Renal cortical epithelial cell (primary cell): Measurements from ENCODE around the gene INO80B. TPM values are rescaled to one million over a fixed set of nuclear protein-coding genes. Genes with fewer than 3 reads are reported as not detected.
A peak's percentile ranks its signal among the peaks of the same experiment; 100 is the strongest.

Experiments
- DNase-seq: peaks from one replicate; pipeline ENCODE4 v3.0.0-alpha.2; 2011; ENCODE audit warnings: low read depth
- total RNA-seq: library from RNA; depleted of rRNA; stranded (reverse); fragments of >200 nt; gene quantifications from 2 replicates; pipeline ENCODE4 v1.2.3, GENCODE V29; 2014

The INO80B gene
- total RNA-seq, 1 donor from 2014 or later = 27.2 TPM

GRCh38 chr2:74502147-74502719 lies 47.3 kb downstream of the INO80B start:
- no peak for DNase-seq

GRCh38 chr2:74502720-74503505 lies 48.0 kb downstream of the INO80B start:
- peak; percentile 62 for DNase-seq

- DNase-seq = no peak
Observed at GRCh38 chr2:74503506-74504475, 48.9 kb downstream of the INO80B start.

GRCh38 chr2:74504591-74504990 lies 49.7 kb downstream of the INO80B start:
- no peak for DNase-seq

GRCh38 chr2:74505448-74506246 lies 50.8 kb downstream of the INO80B start:
- no peak for DNase-seq

GRCh38 chr2:74507145-74507925 lies 52.4 kb downstream of the INO80B start, which contains the start of gene PCGF1:
PCGF1 (minus strand) TSS chr2:74507695; CDS start chr2:74507668, 27 bp downstream.
- peak; percentile 96 for DNase-seq

Other genes starting within 250 kb of the INO80B start
- gene SLC4A5, start 111.7 kb upstream of the INO80B start, total RNA-seq = 0.89 and 1.2 TPM in 2 replicates
- gene DCTN1, start 74.8 kb upstream of the INO80B start, total RNA-seq = 87.2 and 196 TPM in 2 replicates
- 1.4 and 3.9 TPM in 2 replicates for gene C2orf81, start 33.5 kb upstream of the INO80B start, total RNA-seq
- gene WDR54, start 33.4 kb upstream of the INO80B start, total RNA-seq = 39.5 and 56.6 TPM in 2 replicates
- gene RTKN, start 13.2 kb upstream of the INO80B start, total RNA-seq = 60.8 TPM in 2 replicates
- gene WBP1, start 3.4 kb downstream of the INO80B start, total RNA-seq = 40.8 and 57.3 TPM in 2 replicates
- 56.3 and 67.7 TPM in 2 replicates for gene MOGS, start 10.3 kb downstream of the INO80B start, total RNA-seq
- 15.2 and 24.0 TPM in 2 replicates for gene MRPL53, start 17.6 kb downstream of the INO80B start, total RNA-seq
- 9.7 and 12.8 TPM in 2 replicates for gene CCDC142, start 27.9 kb downstream of the INO80B start, total RNA-seq
- 16.0 and 18.8 TPM in 2 replicates for gene TTC31, start 28.0 kb downstream of the INO80B start, total RNA-seq
- gene LBX2, start 44.5 kb downstream of the INO80B start, total RNA-seq = 0.99 and 1.0 TPM in 2 replicates
- gene PCGF1, start 52.6 kb downstream of the INO80B start, total RNA-seq = 19.1 and 20.7 TPM in 2 replicates
- gene TLX2, start 59.4 kb downstream of the INO80B start, total RNA-seq = 0.05 TPM in 1 of 2 replicates, not detected in the other
- 0.05 TPM in 1 of 2 replicates, not detected in the other for gene DQX1, start 71.1 kb downstream of the INO80B start, total RNA-seq
- gene AUP1, start 74.6 kb downstream of the INO80B start, total RNA-seq = 54.7 and 83.7 TPM in 2 replicates
- gene HTRA2, start 74.8 kb downstream of the INO80B start, total RNA-seq = 20.0 and 50.7 TPM in 2 replicates
- gene LOXL3, start 98.9 kb downstream of the INO80B start, total RNA-seq = 1.0 and 1.1 TPM in 2 replicates
- gene DOK1, start 99.6 kb downstream of the INO80B start, total RNA-seq = 13.0 and 19.8 TPM in 2 replicates
- 0.17 and 0.85 TPM in 2 replicates for gene M1AP, start 193.2 kb downstream of the INO80B start, total RNA-seq
- 7.5 and 10.6 TPM in 2 replicates for gene SEMA4F, start 199.2 kb downstream of the INO80B start, total RNA-seq